Activated CD8-positive, alpha-beta memory T cell treated with anti-CD3 and anti-CD28 coated beads, Interleukin-2, amount 10 ng/mL, durations not matched to agents 7 days and 5 days (primary cell): Measurements from ENCODE around the gene RNFT1. TPM values are rescaled to one million over a fixed set of nuclear protein-coding genes. Genes with fewer than 3 reads are reported as not detected.
"Not testable (repeated sequence)": the region's sequence is repeated elsewhere in the genome, so short reads cannot be mapped to it uniquely, and the experiment has no call there.

Source experiments
- ATAC-seq: fragments of 150-1000 bp; cut with Tn5 transposase; one replicate; pipeline ENCODE4 v1.10.0; 2021; ENCODE audit warnings: moderate library complexity
- CTCF ChIA-PET: fragments of 350-600 bp; sonication (Branson Sonifier 250); formaldehyde crosslinking; loops from one replicate; lab custom pipeline; 2021; ENCODE audit warnings: antibody characterized with exemption; lab: Charles Lee
- DNase-seq: peaks from one replicate; pipeline ENCODE4 v3.0.0-alpha.2; 2020
- H3K27ac Mint-ChIP-seq: one replicate; pipeline ENCODE4 v1.8.0; 2021; ENCODE audit warnings: mild to moderate bottlenecking, mixed read lengths
- H3K27me3 Mint-ChIP-seq: one replicate; pipeline ENCODE4 v1.8.0; 2021; ENCODE audit warnings: mixed read lengths
- H3K36me3 Mint-ChIP-seq: one replicate; pipeline ENCODE4 v1.8.0; 2021; ENCODE audit warnings: mild to moderate bottlenecking, mixed read lengths
- H3K4me1 Mint-ChIP-seq: one replicate; pipeline ENCODE4 v1.8.0; 2021; ENCODE audit warnings: mixed read lengths
- H3K4me3 Mint-ChIP-seq: one replicate; pipeline ENCODE4 v1.8.0; 2021; ENCODE audit warnings: mild to moderate bottlenecking, moderate library complexity, mixed read lengths
- H3K9me3 Mint-ChIP-seq: one replicate; pipeline ENCODE4 v1.8.0; 2022; ENCODE audit warnings: low read depth, mixed read lengths
- total RNA-seq, 2 experiments: library from RNA; stranded (reverse); gene quantifications; one replicate each; pipeline ENCODE4 v1.2.3, GENCODE V29; 2021

Gene RNFT1
- total RNA-seq: 10 to 100 TPM; 16.7 to 17.1 TPM

GRCh38 chr17:59964482-59965328, at the start of gene RNFT1:
RNFT1 (minus strand) TSS chr17:59964740; CDS start chr17:59964663, 77 bp downstream.
- peak within 1 kb of the TSS; percentile 92 for H3K27ac Mint-ChIP-seq
- H3K4me3 Mint-ChIP-seq: peak within 1 kb of the TSS; percentile 80
- DNase-seq: peak; percentile 91
- ATAC-seq: peak; percentile 93
- H3K9me3 Mint-ChIP-seq: no peaks in the 10 kb centered on the region
- CTCF ChIA-PET: interaction anchor here (0.6 to 1.6 kb wide), 8 partner anchors 50 to 662 kb away, joined by 3 to 10 read pairs (median 4); partner anchors contain the start of genes PTRH2, TUBD1 and VMP1
- no peaks in the 10 kb centered on the region for H3K27me3 Mint-ChIP-seq
- H3K4me1 Mint-ChIP-seq: peaks cover 19% of the 10 kb centered on the region
- H3K36me3 Mint-ChIP-seq: peaks cover 5% of the 10 kb centered on the region

GRCh38 chr17:60009326-60009725, 44.8 kb upstream of the RNFT1 start:
- DNase-seq, H3K36me3 Mint-ChIP-seq, H3K4me3 Mint-ChIP-seq, CTCF ChIA-PET, ATAC-seq, H3K27me3 Mint-ChIP-seq, H3K9me3 Mint-ChIP-seq, H3K4me1 Mint-ChIP-seq, H3K27ac Mint-ChIP-seq: not testable (repeated sequence)

- H3K4me1 Mint-ChIP-seq, ATAC-seq, CTCF ChIA-PET, H3K27ac Mint-ChIP-seq, H3K4me3 Mint-ChIP-seq, H3K27me3 Mint-ChIP-seq, H3K9me3 Mint-ChIP-seq, H3K36me3 Mint-ChIP-seq, DNase-seq: not testable (repeated sequence)
Observed at GRCh38 chr17:60008377-60008776, 43.8 kb upstream of the RNFT1 start.

- Mint-ChIP-seq H3K4me3 (no peak overlapping the region), H3K27me3 (no peaks in the 10 kb centered on the region), H3K9me3 (no peaks in the 10 kb centered on the region), H3K36me3 (no peaks in the 10 kb centered on the region), H3K27ac (no peak overlapping the region), H3K4me1 (no peaks in the 10 kb centered on the region)
- CTCF ChIA-PET: no interaction called here
- DNase-seq (no peak), ATAC-seq (no peak)
Observed at GRCh38 chr17:60006160-60006559, 41.6 kb upstream of the RNFT1 start.

- H3K9me3 Mint-ChIP-seq, H3K4me3 Mint-ChIP-seq, H3K4me1 Mint-ChIP-seq: not testable (repeated sequence)
Observed at GRCh38 chr17:60004561-60004960, 40.0 kb upstream of the RNFT1 start.

GRCh38 chr17:60002405-60002804, 37.9 kb upstream of the RNFT1 start:
- H3K36me3 Mint-ChIP-seq, H3K27me3 Mint-ChIP-seq, H3K4me1 Mint-ChIP-seq, H3K9me3 Mint-ChIP-seq, H3K27ac Mint-ChIP-seq, CTCF ChIA-PET, DNase-seq, H3K4me3 Mint-ChIP-seq, ATAC-seq: not testable (repeated sequence)

More at GRCh38 chr17:60004561-60004960, 40.0 kb upstream of the RNFT1 start:
- DNase-seq, H3K27ac Mint-ChIP-seq, ATAC-seq, CTCF ChIA-PET, H3K36me3 Mint-ChIP-seq, H3K27me3 Mint-ChIP-seq: not testable (repeated sequence)

- ATAC-seq, H3K4me3 Mint-ChIP-seq, H3K9me3 Mint-ChIP-seq, H3K36me3 Mint-ChIP-seq, DNase-seq, H3K27ac Mint-ChIP-seq, CTCF ChIA-PET, H3K27me3 Mint-ChIP-seq, H3K4me1 Mint-ChIP-seq: not testable (repeated sequence)
Observed at GRCh38 chr17:59996608-59997007, 32.1 kb upstream of the RNFT1 start.

- H3K27me3 Mint-ChIP-seq, CTCF ChIA-PET, H3K36me3 Mint-ChIP-seq, H3K4me1 Mint-ChIP-seq, DNase-seq, H3K9me3 Mint-ChIP-seq, H3K27ac Mint-ChIP-seq, ATAC-seq, H3K4me3 Mint-ChIP-seq: not testable (repeated sequence)
Observed at GRCh38 chr17:59975166-59975565, 10.6 kb upstream of the RNFT1 start.

- not testable (repeated sequence) for H3K9me3 Mint-ChIP-seq, H3K4me1 Mint-ChIP-seq, H3K27me3 Mint-ChIP-seq, H3K36me3 Mint-ChIP-seq, DNase-seq, H3K4me3 Mint-ChIP-seq, H3K27ac Mint-ChIP-seq, ATAC-seq
- CTCF ChIA-PET: interaction anchor here (0.6 kb wide), 1 partner anchor 624 kb away, joined by 4 read pairs; no protein-coding TSS in a partner anchor
Observed at GRCh38 chr17:59973483-59973882, 8.9 kb upstream of the RNFT1 start.

GRCh38 chr17:59972778-59973177, 8.2 kb upstream of the RNFT1 start:
- CTCF ChIA-PET: no interaction called here
- ATAC-seq: no peak
- Mint-ChIP-seq H3K27me3 (no peaks in the 10 kb centered on the region), H3K4me3 (no peak overlapping the region), H3K27ac (no peak overlapping the region), H3K4me1 (no peaks in the 10 kb centered on the region), H3K9me3 (no peaks in the 10 kb centered on the region), H3K36me3 (no peaks in the 10 kb centered on the region)
- no peak for DNase-seq

GRCh38 chr17:59971771-59972170, 7.2 kb upstream of the RNFT1 start:
- not testable (repeated sequence) for H3K27ac Mint-ChIP-seq

GRCh38 chr17:59963738-59964481, 630 bp downstream of the RNFT1 start:
- H3K36me3 Mint-ChIP-seq: peaks cover 8% of the 10 kb centered on the region
- peaks cover 19% of the 10 kb centered on the region for H3K4me1 Mint-ChIP-seq
- CTCF ChIA-PET: interaction anchor here (0.6 to 1.6 kb wide), 6 partner anchors 49 to 663 kb away, joined by 3 to 10 read pairs (median 4); partner anchors contain the start of gene TUBD1
- peak; percentile 41 for ATAC-seq
- DNase-seq: peak; percentile 63
- H3K27ac Mint-ChIP-seq: peak overlapping the region; percentile 92
- no peaks in the 10 kb centered on the region for H3K9me3 Mint-ChIP-seq
- H3K4me3 Mint-ChIP-seq: peak overlapping the region; percentile 80
- H3K27me3 Mint-ChIP-seq: no peaks in the 10 kb centered on the region

More at GRCh38 chr17:59971771-59972170, 7.2 kb upstream of the RNFT1 start:
- ATAC-seq, H3K4me1 Mint-ChIP-seq, H3K9me3 Mint-ChIP-seq, H3K36me3 Mint-ChIP-seq, H3K27me3 Mint-ChIP-seq, H3K4me3 Mint-ChIP-seq, DNase-seq, CTCF ChIA-PET: not testable (repeated sequence)

GRCh38 chr17:59962739-59963318, 1.7 kb downstream of the RNFT1 start:
- no peak overlapping the region for H3K27ac Mint-ChIP-seq
- CTCF ChIA-PET: no interaction called here
- H3K36me3 Mint-ChIP-seq: peaks cover 13% of the 10 kb centered on the region
- H3K27me3 Mint-ChIP-seq: no peaks in the 10 kb centered on the region
- DNase-seq (no peak), ATAC-seq (no peak)
- H3K4me1 Mint-ChIP-seq: peaks cover 19% of the 10 kb centered on the region
- peak overlapping the region; percentile 22 for H3K4me3 Mint-ChIP-seq
- H3K9me3 Mint-ChIP-seq: no peaks in the 10 kb centered on the region
